AG08396 (cell line): ENCODE measurements around the gene SPDYE4.

Experiments used
- DNase-seq: peaks from one replicate; pipeline ENCODE4 v3.0.0; 2012; ENCODE audit warnings: low spot score, mixed read lengths

Gene SPDYE4

GRCh38 chr17:8785547-8786413 lies 27.4 kb upstream of the SPDYE4 start:
- DNase-seq, result peak; percentile 78

GRCh38 chr17:8782176-8782575 lies 23.8 kb upstream of the SPDYE4 start:
- no peak for DNase-seq

- no peak for DNase-seq
These were observed 23.4 kb upstream of the SPDYE4 start for GRCh38 chr17:8781776-8782175.

- no peak for DNase-seq
These were observed 18.5 kb upstream of the SPDYE4 start for GRCh38 chr17:8776881-8777280.

GRCh38 chr17:8776248-8776647 lies 17.9 kb upstream of the SPDYE4 start:
- DNase-seq, result no peak

- no peak for DNase-seq
These were observed 8.4 kb upstream of the SPDYE4 start for GRCh38 chr17:8766731-8767130.

- DNase-seq, result no peak
These were observed 3.7 kb upstream of the SPDYE4 start for GRCh38 chr17:8762012-8762411.

- no peak for DNase-seq
These were observed 1.2 kb downstream of the SPDYE4 start for GRCh38 chr17:8757189-8757588.

GRCh38 chr17:8755590-8756255 lies 2.6 kb downstream of the SPDYE4 start:
- DNase-seq, result no peak

GRCh38 chr17:8754890-8755289 lies 3.5 kb downstream of the SPDYE4 start:
- DNase-seq, result no peak

- peak; percentile 29 for DNase-seq
These were observed 4.3 kb downstream of the SPDYE4 start for GRCh38 chr17:8753976-8754440.

GRCh38 chr17:8753136-8753975 lies 5.0 kb downstream of the SPDYE4 start:
- DNase-seq, result no peak

- no peak for DNase-seq
These were observed 8.7 kb downstream of the SPDYE4 start for GRCh38 chr17:8749616-8750015.

GRCh38 chr17:8747742-8748141 lies 10.6 kb downstream of the SPDYE4 start:
- no peak for DNase-seq

GRCh38 chr17:8746501-8747236 lies 11.7 kb downstream of the SPDYE4 start:
- peak; percentile 28 for DNase-seq

- peak; percentile 93 for DNase-seq
These were observed 12.5 kb downstream of the SPDYE4 start for GRCh38 chr17:8745586-8746500.

GRCh38 chr17:8744086-8744785 lies 14.1 kb downstream of the SPDYE4 start:
- DNase-seq, result no peak

- DNase-seq, result no peak
These were observed 15.5 kb downstream of the SPDYE4 start for GRCh38 chr17:8742819-8743218.

- DNase-seq, result no peak
These were observed 16.1 kb downstream of the SPDYE4 start for GRCh38 chr17:8742274-8742673.

- no peak for DNase-seq
These were observed 16.6 kb downstream of the SPDYE4 start for GRCh38 chr17:8741771-8742170.
